Left lung (tissue), 10 donors: ENCODE data around the gene FXYD3. TPM values are rescaled to one million over a fixed set of nuclear protein-coding genes. Genes with fewer than 3 reads are reported as not detected.

Experiments
- ATAC-seq: fragments of 200-7000 bp; cut with Tn5 transposase; one replicate; pipeline ENCODE4 v1.9.1; 2020; ENCODE audit warnings: moderate library complexity
- DNase-seq, 4 donors: peaks; one replicate each; pipeline ENCODE4 v3.0.0-alpha.2; 2013 to 2020
- H3K27ac ChIP-seq, 2 donors: fragments of 200-600 bp; sonication (generic) in 1 of 2; one replicate each; pipeline versions ENCODE4 v1.5.0 to v1.8.0; 2020 to 2021
- H3K27me3 ChIP-seq, 2 donors: fragments of 200-600 bp; sonication (generic) in 1 of 2; one replicate each; pipeline versions ENCODE4 v1.5.0 to v1.8.0; 2020 to 2021
- H3K36me3 ChIP-seq, 2 donors: fragments of 200-600 bp; sonication (generic) in 1 of 2; one replicate each; pipeline versions ENCODE4 v1.5.0 to v1.8.0; 2020 to 2021
- H3K4me1 ChIP-seq, 2 donors: fragments of 200-600 bp; one replicate each; pipeline ENCODE4 v1.8.0; 2021
- H3K4me3 ChIP-seq, 2 donors: fragments of 200-600 bp; sonication (generic) in 1 of 2; one replicate each; pipeline versions ENCODE4 v1.5.0 to v1.8.0; 2020 to 2021; ENCODE audit warnings: mild to moderate bottlenecking in 1 of 2
- H3K9me3 ChIP-seq, 2 donors: fragments of 200-600 bp; sonication (generic) in 1 of 2; one replicate each; pipeline versions ENCODE4 v1.5.0 to v1.8.0; 2020 to 2021
- CTCF ChIP-seq, 2 donors: fragments of 200-600 bp; sonication (generic) in 1 of 2; IDR thresholded peaks; one replicate each; pipeline versions ENCODE4 v1.5.0 to v1.8.0; 2021; ENCODE audit warnings: antibody characterized with exemption in 2 of 2
- intact Hi-C, 2 donors: fragments of 100-400 bp; cut with DNase I; formaldehyde crosslinking; loops; one replicate each; pipeline versions ENCODE4 v1.11.2 to v1.14.2; 2022
- polyA plus RNA-seq, 6 donors: library from polyadenylated mRNA; unstranded; fragments of 120-200 nt; gene quantifications; one replicate each; pipeline ENCODE4 v1.2.1, GENCODE V29; 2013; ENCODE audit not compliant: insufficient read length in 6 of 6
- total RNA-seq, 2 donors: library from RNA; stranded (reverse); fragmentation: NEBNext Ultra II Directional; extraction: Animal tissue kit (Norgen Biotek cat#: 25700); gene quantifications; one replicate each; pipeline ENCODE4 v1.2.1, GENCODE V29; 2021
- donor health status: DM: no; HTN: yes; CAD: no.
- donor health status: DM: no; HTN: no; CAD: no.

Gene FXYD3
- total and polyA plus RNA-seq, 8 donors: 17.5 to 207 (median 27.1) TPM

GRCh38 chr19:35169221-35169995 lies 53.8 kb downstream of the FXYD3 start:
- DNase-seq (no peak), ATAC-seq (no peak)
- no peak for TF ChIP-seq CTCF (IDR thresholded peaks at IDR 0.05)
- Histone ChIP-seq H3K9me3 (peaks cover 0 to 24% of the 10 kb centered on the region in 2 donors), H3K27ac (no peak overlapping the region), H3K27me3 (no peaks in the 10 kb centered on the region), H3K36me3 (peaks cover 0 to 63% of the 10 kb centered on the region in 2 donors), H3K4me3 (no peak overlapping the region), H3K4me1 (peaks cover 0 to 24% of the 10 kb centered on the region in 2 donors)
- intact Hi-C loops: no loop called here

DNA sequence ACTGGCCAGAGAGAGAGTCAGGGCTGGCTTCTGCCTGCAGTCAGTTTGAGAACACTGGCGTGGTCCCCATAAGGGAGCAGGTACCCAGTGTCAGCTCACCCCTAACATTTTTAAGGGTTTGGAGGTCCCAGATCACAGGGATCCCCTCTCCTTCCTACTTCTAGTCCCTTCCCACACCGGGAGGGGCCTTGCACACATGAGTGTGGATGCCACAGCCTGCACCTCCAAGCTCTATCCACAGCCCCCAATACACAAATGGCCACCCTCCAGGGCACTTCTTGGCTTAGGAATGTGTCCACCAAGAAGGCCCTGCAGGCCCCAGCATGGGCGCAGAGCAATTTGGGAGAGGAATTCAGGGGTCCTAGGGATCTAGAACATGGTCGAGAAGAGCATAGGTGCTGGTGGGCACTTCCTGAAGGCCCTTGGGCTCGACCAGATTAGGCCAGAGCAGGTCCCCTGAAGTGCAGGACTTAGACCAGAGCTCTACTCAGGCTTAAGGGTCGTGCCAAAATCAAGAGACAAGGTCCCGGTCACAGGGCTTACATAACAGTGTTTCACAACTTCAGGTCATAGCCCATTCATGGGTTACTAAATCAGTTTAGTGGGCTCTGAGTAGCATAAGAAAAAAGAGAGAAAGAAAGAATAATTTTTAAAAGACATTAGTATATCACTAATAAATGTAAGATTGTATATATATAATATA lies 54.9 kb downstream of the FXYD3 start:
- peaks cover 0 to 52% of the 10 kb centered on the region in 2 donors for H3K36me3 ChIP-seq
- H3K4me1 ChIP-seq: peaks cover 0 to 24% of the 10 kb centered on the region in 2 donors
- H3K27me3 ChIP-seq: no peaks in the 10 kb centered on the region
- H3K27ac ChIP-seq: peak overlapping the region in 1 of 2 donors; percentile 4
- peaks cover 0 to 14% of the 10 kb centered on the region in 2 donors for H3K9me3 ChIP-seq
- no peak for TF ChIP-seq CTCF (IDR thresholded peaks at IDR 0.05)
- peak; percentile 7 for ATAC-seq
- no peak overlapping the region for H3K4me3 ChIP-seq
- intact Hi-C loops: no loop called here
- DNase-seq: no peak

- intact Hi-C loops: no loop called here
- no peaks in the 10 kb centered on the region for H3K27me3 ChIP-seq
- no peak overlapping the region for H3K27ac ChIP-seq
- H3K36me3 ChIP-seq: peaks cover 0 to 40% of the 10 kb centered on the region in 2 donors
- H3K9me3 ChIP-seq: peaks cover 0 to 2% of the 10 kb centered on the region in 2 donors
- H3K4me3 ChIP-seq: no peak overlapping the region
- peaks cover 4 to 23% of the 10 kb centered on the region in 2 donors for H3K4me1 ChIP-seq
- ATAC-seq (no peak), DNase-seq (no peak)
- TF ChIP-seq CTCF (IDR thresholded peaks at IDR 0.05): no peak
These were observed 56.1 kb downstream of the FXYD3 start for GRCh38 chr19:35171730-35172129.

Other genes starting within 250 kb of the FXYD3 start
- 1 to 10 TPM; 3.5 to 4.3 TPM for gene ZNF30, start 188.9 kb upstream of the FXYD3 start, total RNA-seq
- gene ZNF30, start 188.9 kb upstream of the FXYD3 start, polyA plus RNA-seq: 10 to 100 TPM in 1 of 6 donors, 1 to 10 TPM in 5; 6.4 to 10.4 (median 8.4) TPM
- gene ZNF792, start 151.6 kb upstream of the FXYD3 start, total RNA-seq: 1 to 10 TPM; 8.5 to 9.9 TPM
- 10 to 100 TPM in 2 of 6 donors, 1 to 10 TPM in 4; 8.0 to 10.8 (median 9.7) TPM for gene ZNF792, start 151.6 kb upstream of the FXYD3 start, polyA plus RNA-seq
- 100 to 1,000 TPM; 116 to 137 TPM for gene GRAMD1A, start 115.5 kb upstream of the FXYD3 start, total RNA-seq
- 100 to 1,000 TPM in 5 of 6 donors, 10 to 100 TPM in 1; 92.7 to 136 (median 114) TPM for gene GRAMD1A, start 115.5 kb upstream of the FXYD3 start, polyA plus RNA-seq
- gene SCN1B, start 85.4 kb upstream of the FXYD3 start, total RNA-seq: 1 to 10 TPM; 7.7 to 9.7 TPM
- 1 to 10 TPM in 3 of 6 donors, under 1 TPM in 3; 0.82 to 1.6 (median 1.0) TPM for gene SCN1B, start 85.4 kb upstream of the FXYD3 start, polyA plus RNA-seq
- gene HPN, start 74.1 kb upstream of the FXYD3 start, total RNA-seq: 10 to 100 TPM; 16.8 to 40.3 TPM
- gene HPN, start 74.1 kb upstream of the FXYD3 start, polyA plus RNA-seq: 10 to 100 TPM; 25.6 to 44.7 (median 32.2) TPM
- gene LGI4, start 19.2 kb downstream of the FXYD3 start, total RNA-seq: 1 to 10 TPM; 1.8 to 2.5 TPM
- 1 to 10 TPM; 2.0 to 3.4 (median 2.7) TPM for gene LGI4, start 19.2 kb downstream of the FXYD3 start, polyA plus RNA-seq
- gene FXYD1, start 23.0 kb downstream of the FXYD3 start, total RNA-seq: 10 to 100 TPM; 20.1 to 24.0 TPM
- gene FXYD1, start 23.0 kb downstream of the FXYD3 start, polyA plus RNA-seq: 10 to 100 TPM; 50.5 to 67.0 (median 53.6) TPM
- gene FXYD7, start 27.4 kb downstream of the FXYD3 start, total RNA-seq: not detected
- gene FXYD7, start 27.4 kb downstream of the FXYD3 start, polyA plus RNA-seq: 1 to 10 TPM in 2 of 6 donors, under 1 TPM in 4; 0.55 to 1.3 (median 0.74) TPM
- gene FXYD5, start 38.9 kb downstream of the FXYD3 start, total RNA-seq: 100 to 1,000 TPM; 111 to 123 TPM
- 10 to 100 TPM; 29.0 to 33.0 (median 31.3) TPM for gene FXYD5, start 38.9 kb downstream of the FXYD3 start, polyA plus RNA-seq
- under 1 TPM in 1 of 2 donors, not detected in 1; 0.20 TPM for gene FAM187B, start 112.9 kb downstream of the FXYD3 start, total RNA-seq
- not detected for gene FAM187B, start 112.9 kb downstream of the FXYD3 start, polyA plus RNA-seq
- 100 to 1,000 TPM in 1 of 2 donors, 10 to 100 TPM in 1; 65.4 to 130 TPM for gene LSR, start 133.2 kb downstream of the FXYD3 start, total RNA-seq
- gene LSR, start 133.2 kb downstream of the FXYD3 start, polyA plus RNA-seq: 10 to 100 TPM; 50.6 to 70.1 (median 60.1) TPM
- 100 to 1,000 TPM; 123 to 148 TPM for gene USF2, start 153.1 kb downstream of the FXYD3 start, total RNA-seq
- 100 to 1,000 TPM; 149 to 187 (median 165) TPM for gene USF2, start 153.1 kb downstream of the FXYD3 start, polyA plus RNA-seq
- gene HAMP, start 166.7 kb downstream of the FXYD3 start, total RNA-seq: 1 to 10 TPM; 1.1 to 1.9 TPM
- under 1 TPM; 0.20 to 0.85 (median 0.41) TPM for gene HAMP, start 166.7 kb downstream of the FXYD3 start, polyA plus RNA-seq
- gene MAG, start 176.3 kb downstream of the FXYD3 start, total RNA-seq: not detected
- 10 to 100 TPM in 2 of 6 donors, 1 to 10 TPM in 4; 1.3 to 14.4 (median 6.2) TPM for gene MAG, start 176.3 kb downstream of the FXYD3 start, polyA plus RNA-seq
- gene CD22, start 213.4 kb downstream of the FXYD3 start, total RNA-seq: 10 to 100 TPM in 1 of 2 donors, 1 to 10 TPM in 1; 6.5 to 13.8 TPM
- gene CD22, start 213.4 kb downstream of the FXYD3 start, polyA plus RNA-seq: 10 to 100 TPM in 4 of 6 donors, 1 to 10 TPM in 2; 5.2 to 63.2 (median 19.7) TPM
- not detected for gene FFAR1, start 232.1 kb downstream of the FXYD3 start, total RNA-seq
- gene FFAR1, start 232.1 kb downstream of the FXYD3 start, polyA plus RNA-seq: under 1 TPM; 0.06 to 0.74 (median 0.28) TPM
- gene FFAR3, start 242.6 kb downstream of the FXYD3 start, total RNA-seq: 1 to 10 TPM in 1 of 2 donors, not detected in 1; 1.6 TPM
- under 1 TPM in 5 of 6 donors, not detected in 1; 0.09 to 0.49 (median 0.28) TPM for gene FFAR3, start 242.6 kb downstream of the FXYD3 start, polyA plus RNA-seq